ENCODE measurements around the gene OVOL3.

Gene OVOL3

DNA sequence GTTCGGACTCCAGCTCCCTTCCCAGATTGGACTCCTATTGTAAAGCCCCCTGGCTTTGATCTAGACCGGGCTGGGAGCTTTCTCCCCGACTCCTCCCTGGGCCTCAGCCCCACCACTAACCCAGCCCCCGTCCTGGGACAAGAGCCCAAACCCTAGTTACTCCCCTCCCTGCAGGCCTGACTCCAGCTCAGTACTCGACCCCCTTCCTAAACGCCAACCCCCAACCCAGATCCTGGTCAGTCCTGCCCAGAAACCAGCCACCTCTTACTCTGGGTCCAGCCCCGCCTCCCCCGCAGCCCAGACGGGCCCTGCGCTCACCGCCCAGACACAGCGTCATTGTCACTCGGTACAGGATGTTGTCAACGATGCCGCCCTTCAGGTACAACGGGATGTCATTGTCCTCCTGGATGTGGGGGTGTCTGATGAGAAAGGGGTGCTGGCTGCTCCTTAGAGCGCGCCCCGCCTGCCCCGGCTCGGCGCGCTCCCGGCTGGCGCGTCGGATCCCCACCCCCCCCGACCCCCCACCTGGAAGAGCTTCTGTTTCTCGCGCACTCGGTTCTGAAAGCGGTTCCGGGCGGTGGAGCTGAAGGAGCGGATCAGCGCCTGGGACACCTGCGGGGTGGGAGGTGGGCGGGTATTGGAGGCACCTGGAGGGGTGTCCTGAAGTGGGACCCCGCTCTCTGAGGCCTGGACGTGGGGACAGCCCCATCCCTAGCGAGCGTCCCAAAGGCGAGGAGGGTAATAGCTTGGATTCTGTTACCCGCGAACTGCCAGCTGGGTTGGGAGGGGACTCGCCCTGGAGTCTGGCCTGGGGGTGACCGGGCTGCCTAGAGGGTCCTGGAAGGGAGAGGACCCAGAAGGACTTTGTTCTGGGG lies 40.4 kb downstream of the OVOL3 start:
- Histone ChIP-seq H2AFZ (ENCODE audit: low read depth, low read length) (no peak overlapping the region), H3K27ac (ENCODE audit: low read length) (no peak overlapping the region), H3K4me2 (ENCODE audit: insufficient read depth, low read length) (no peak overlapping the region), H3K79me2 (ENCODE audit: insufficient read depth, low read length) (no peaks in the 10 kb centered on the region), H3K36me3 (ENCODE audit: insufficient read depth, low read length) (peaks cover 44% of the 10 kb centered on the region), H3K9me3 (ENCODE audit: insufficient read depth, low read length, severe bottlenecking) (no peaks in the 10 kb centered on the region), H3K4me3 (ENCODE audit: low read depth in 1 of 2, low read length in 2 of 2) (no peak overlapping the region), H3K4me1 (ENCODE audit: insufficient read depth, low read length) (no peaks in the 10 kb centered on the region), H3K27me3 (ENCODE audit: insufficient read depth, low read length, poor library complexity) (no peaks in the 10 kb centered on the region), H3K9ac (ENCODE audit: low read depth, low read length) (no peak overlapping the region), H4K20me1 (ENCODE audit: insufficient read depth, low read length) (0 out of 2 replicates have a peak, but pooled peaks cover 2% of the 10 kb centered on the region)
- DNase-seq (no peak), ATAC-seq (ENCODE audit: insufficient read depth, low read depth) (no peak)
- TF ChIP-seq, protein P1, sequence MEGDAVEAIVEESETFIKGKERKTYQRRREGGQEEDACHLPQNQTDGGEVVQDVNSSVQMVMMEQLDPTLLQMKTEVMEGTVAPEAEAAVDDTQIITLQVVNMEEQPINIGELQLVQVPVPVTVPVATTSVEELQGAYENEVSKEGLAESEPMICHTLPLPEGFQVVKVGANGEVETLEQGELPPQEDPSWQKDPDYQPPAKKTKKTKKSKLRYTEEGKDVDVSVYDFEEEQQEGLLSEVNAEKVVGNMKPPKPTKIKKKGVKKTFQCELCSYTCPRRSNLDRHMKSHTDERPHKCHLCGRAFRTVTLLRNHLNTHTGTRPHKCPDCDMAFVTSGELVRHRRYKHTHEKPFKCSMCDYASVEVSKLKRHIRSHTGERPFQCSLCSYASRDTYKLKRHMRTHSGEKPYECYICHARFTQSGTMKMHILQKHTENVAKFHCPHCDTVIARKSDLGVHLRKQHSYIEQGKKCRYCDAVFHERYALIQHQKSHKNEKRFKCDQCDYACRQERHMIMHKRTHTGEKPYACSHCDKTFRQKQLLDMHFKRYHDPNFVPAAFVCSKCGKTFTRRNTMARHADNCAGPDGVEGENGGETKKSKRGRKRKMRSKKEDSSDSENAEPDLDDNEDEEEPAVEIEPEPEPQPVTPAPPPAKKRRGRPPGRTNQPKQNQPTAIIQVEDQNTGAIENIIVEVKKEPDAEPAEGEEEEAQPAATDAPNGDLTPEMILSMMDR (IDR thresholded peaks at IDR 0.05; ENCODE audit: borderline replicate concordance, extremely low read depth, low read length, poor library complexity, severe bottlenecking), result no peak
- no peak for TF ChIP-seq EZH2 (IDR thresholded peaks at IDR 0.05; ENCODE audit: borderline replicate concordance, low read depth, low read length, severe bottlenecking)

DNA sequence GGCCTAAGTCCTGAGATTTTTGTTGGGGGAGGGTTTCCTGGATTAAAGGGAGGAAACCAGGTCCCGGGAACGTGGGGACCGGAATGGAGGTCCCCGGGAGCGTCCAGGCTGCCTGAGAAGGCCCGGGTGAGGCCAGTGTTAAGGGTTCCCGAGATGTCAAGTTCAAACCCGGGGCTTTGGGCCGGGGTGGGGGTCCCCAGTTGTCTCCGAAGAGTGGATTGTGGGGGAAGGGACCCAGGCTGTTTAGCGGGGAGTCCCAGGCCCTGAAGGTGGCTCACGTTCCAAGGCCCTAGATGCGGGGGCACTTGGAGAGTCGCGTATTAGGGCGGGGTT lies 41.0 kb downstream of the OVOL3 start:
- DNase-seq (no peak), ATAC-seq (ENCODE audit: insufficient read depth, low read depth) (no peak)
- H4K20me1 ChIP-seq (ENCODE audit: insufficient read depth, low read length), result no peaks in the 10 kb centered on the region
- H3K9ac ChIP-seq (ENCODE audit: low read depth, low read length), result no peak overlapping the region
- H3K9me3 ChIP-seq (ENCODE audit: insufficient read depth, low read length, severe bottlenecking), result no peaks in the 10 kb centered on the region
- H3K4me1 ChIP-seq (ENCODE audit: insufficient read depth, low read length), result no peaks in the 10 kb centered on the region
- H2AFZ ChIP-seq (ENCODE audit: low read depth, low read length), result no peak overlapping the region
- peaks cover 38% of the 10 kb centered on the region for H3K36me3 ChIP-seq (ENCODE audit: insufficient read depth, low read length)
- H3K79me2 ChIP-seq (ENCODE audit: insufficient read depth, low read length), result no peaks in the 10 kb centered on the region
- no peak overlapping the region for H3K4me3 ChIP-seq (ENCODE audit: low read depth in 1 of 2, low read length in 2 of 2)
- no peaks in the 10 kb centered on the region for H3K27me3 ChIP-seq (ENCODE audit: insufficient read depth, low read length, poor library complexity)
- H3K27ac ChIP-seq (ENCODE audit: low read length), result no peak overlapping the region
- no peak overlapping the region for H3K4me2 ChIP-seq (ENCODE audit: insufficient read depth, low read length)
- TF ChIP-seq EZH2 (IDR thresholded peaks at IDR 0.05; ENCODE audit: borderline replicate concordance, low read depth, low read length, severe bottlenecking), result no peak
- TF ChIP-seq, protein P1 (IDR thresholded peaks at IDR 0.05; ENCODE audit: borderline replicate concordance, extremely low read depth, low read length, poor library complexity, severe bottlenecking), result no peak

DNA sequence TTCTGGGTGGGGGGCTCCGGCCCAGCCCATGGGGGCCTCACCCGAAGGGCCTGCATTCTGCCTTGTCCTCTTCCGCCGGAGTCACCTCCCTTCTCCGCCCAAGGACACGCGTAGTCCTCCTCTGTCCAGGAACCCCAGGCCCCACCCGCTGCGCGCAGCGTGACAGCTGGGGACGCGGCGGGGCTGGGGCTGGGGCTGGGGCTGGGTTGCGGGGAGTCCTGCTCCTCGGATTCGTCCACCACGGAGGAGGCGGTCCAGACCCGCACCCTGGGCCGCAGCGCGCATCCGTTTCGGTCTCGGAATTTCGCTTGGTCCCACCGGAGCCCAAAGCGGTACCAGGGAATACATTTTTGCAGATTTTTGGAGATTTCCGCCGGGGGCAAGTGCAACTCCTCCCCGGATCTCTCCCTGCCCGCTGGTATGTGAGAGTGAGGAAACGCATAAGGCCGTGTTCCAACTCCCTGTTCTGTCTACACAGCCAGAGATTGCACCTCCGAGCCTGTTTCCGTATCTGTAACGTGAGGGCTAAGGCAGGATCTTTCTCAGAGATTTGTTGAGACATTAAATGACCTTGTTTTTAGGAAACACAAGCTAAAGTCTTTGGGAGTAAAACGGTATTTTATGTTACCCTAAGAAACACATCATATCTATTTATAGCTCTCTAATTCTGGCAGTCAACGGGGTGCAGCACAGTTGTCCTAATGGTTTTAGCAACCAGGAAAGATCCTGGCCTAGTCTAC lies 41.6 kb downstream of the OVOL3 start, which contains the start of gene COX7A1:
Gene COX7A1 (minus strand): TSS at position 96 of the 740 bp plus-strand sequence. CDS start 40 bp downstream, at position 56.
- no peak within 1 kb of the TSS for H3K4me3 ChIP-seq (ENCODE audit: low read depth in 1 of 2, low read length in 2 of 2)
- no peak within 1 kb of the TSS for H3K4me2 ChIP-seq (ENCODE audit: insufficient read depth, low read length)
- H3K27me3 ChIP-seq (ENCODE audit: insufficient read depth, low read length, poor library complexity), result no peaks in the 10 kb centered on the region
- no peak within 1 kb of the TSS for H3K9ac ChIP-seq (ENCODE audit: low read depth, low read length)
- H4K20me1 ChIP-seq (ENCODE audit: insufficient read depth, low read length), result no peaks in the 10 kb centered on the region
- no peaks in the 10 kb centered on the region for H3K79me2 ChIP-seq (ENCODE audit: insufficient read depth, low read length)
- no peaks in the 10 kb centered on the region for H3K4me1 ChIP-seq (ENCODE audit: insufficient read depth, low read length)
- H3K9me3 ChIP-seq (ENCODE audit: insufficient read depth, low read length, severe bottlenecking), result no peaks in the 10 kb centered on the region
- no peak within 1 kb of the TSS for H2AFZ ChIP-seq (ENCODE audit: low read depth, low read length)
- no peak for ATAC-seq (ENCODE audit: insufficient read depth, low read depth)
- DNase-seq, result no peak
- no peak within 1 kb of the TSS for H3K27ac ChIP-seq (ENCODE audit: low read length)
- H3K36me3 ChIP-seq (ENCODE audit: insufficient read depth, low read length), result peaks cover 34% of the 10 kb centered on the region
- TF ChIP-seq, protein P1 (IDR thresholded peaks at IDR 0.05; ENCODE audit: borderline replicate concordance, extremely low read depth, low read length, poor library complexity, severe bottlenecking), result no peak
- TF ChIP-seq EZH2 (IDR thresholded peaks at IDR 0.05; ENCODE audit: borderline replicate concordance, low read depth, low read length, severe bottlenecking), result no peak

Data from DND-41 (cell line).